ENCODE measurements around the gene CYP11A1.
A peak's percentile ranks its signal among the peaks of the same experiment; 100 is the strongest.

The CYP11A1 gene

GRCh38 chr15:74340150-74340549 is 27.3 kb downstream of the CYP11A1 start:
- no peak for DNase-seq

GRCh38 chr15:74339371-74339770 is 28.1 kb downstream of the CYP11A1 start:
- DNase-seq = no peak

DNA sequence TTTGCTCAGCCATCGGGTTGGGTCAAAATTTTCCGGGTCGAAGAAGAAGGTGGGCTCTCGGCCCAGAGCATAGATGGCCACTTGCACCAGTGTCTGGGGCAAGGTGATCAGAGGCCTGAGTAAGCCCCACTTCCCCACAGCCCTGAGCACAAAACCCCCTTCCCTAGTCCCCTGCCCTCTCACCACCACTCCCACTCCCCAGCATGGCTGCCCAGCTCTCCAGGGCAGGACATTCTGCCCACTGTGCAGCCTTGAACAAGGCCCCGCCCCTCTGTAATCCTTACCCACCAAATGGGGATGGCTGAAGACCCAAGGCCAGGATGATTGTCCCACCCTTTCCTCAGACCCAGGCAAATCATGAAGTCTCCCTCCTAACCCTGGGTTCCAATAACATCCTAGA is 28.8 kb downstream of the CYP11A1 start:
- no peak for DNase-seq

DNA sequence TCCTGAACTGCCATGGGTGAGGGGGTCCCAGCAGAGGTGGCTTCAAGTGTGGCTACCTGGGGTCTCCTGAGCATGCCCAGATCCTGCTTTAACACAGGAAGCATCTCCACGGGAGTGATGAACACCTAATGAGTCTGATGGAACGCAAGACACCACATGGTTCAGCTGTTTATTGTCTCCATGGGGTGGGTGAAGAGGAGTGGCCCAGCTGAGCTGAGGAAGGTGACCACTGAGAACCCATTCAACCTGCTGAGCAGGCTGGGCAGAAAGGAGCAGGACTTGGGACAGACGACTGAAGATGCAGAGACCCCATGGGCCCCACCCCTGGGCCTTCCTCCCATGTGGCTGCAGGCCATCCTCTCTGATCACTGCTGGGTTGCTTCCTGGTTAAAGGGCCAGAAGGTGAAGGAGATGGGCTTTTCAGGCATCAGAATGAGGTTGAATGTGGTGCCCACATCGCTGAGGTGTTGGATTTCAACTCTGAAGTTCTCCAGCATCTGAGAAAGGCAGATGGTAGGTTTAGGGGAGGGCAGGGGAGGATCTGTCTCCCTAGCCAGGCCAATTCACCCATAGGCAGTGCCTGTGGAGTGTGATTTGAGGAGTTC is 29.7 kb downstream of the CYP11A1 start:
- no peak for DNase-seq

DNA sequence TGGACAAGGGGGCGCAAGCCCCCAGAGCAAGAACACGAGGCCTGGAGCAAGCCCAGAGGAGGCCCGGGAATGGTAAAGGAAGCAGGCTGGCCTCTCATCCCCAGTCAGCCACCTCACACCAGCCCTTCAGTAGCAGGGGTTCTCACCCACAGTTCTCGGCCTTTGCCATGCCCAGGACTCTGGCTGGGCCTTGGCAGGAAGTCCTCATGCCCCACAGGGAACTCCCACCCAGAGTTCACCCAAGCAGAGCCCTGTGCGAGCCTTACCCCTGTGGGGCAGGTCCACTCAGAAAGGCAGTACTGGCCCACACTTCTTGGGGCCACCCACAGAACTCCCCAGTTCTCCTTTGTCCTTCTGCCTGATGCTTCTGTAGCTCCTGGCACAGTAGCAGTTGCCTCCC is 30.3 kb downstream of the CYP11A1 start:
- DNase-seq = no peak

DNA sequence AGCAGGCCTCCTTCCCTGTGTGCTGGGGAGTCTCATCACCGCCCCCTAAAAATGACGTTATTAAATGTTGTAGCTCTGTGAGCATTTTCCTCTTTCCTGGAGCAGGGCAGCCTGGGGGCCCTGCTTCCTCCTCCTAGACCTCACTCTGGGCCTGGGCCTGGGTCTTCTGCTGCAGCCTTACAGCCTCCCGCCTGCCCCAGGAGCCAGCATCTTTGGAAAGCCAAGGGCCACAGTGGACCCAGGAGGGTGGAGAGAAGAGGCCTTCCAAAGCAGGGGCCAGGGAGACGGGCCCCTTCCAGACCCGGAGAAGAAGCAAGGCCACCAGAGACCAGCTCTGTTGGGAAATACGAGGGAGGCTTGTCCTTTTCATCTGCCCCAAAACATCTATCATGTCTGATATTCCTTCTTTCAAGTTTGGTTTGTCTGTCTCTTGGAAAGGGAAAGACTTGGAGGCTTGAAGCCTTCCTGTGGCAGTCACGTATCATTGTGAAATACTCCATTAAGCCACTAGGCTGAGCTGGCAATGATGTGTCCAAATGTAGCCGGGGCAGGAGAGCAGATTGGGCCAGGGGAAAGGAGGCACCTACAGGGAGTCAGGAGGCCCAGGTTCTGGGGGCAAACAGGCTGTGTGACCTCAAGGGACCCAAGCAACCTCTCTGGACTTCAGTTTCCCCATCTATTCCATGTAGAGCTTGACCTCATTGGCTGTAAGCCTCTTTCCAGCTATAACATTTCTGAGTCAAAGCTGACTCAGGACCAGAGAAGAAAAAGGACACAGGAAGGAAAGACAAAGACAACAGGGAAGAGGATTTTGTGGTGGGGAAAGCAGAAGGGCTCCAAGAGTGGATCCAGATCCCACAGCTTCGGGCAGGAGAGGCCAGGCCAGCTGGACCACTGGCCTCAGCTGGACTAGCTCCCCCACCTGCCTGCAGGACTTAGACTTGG is 31.1 kb downstream of the CYP11A1 start:
- DNase-seq = no peak

- no peak for DNase-seq
These were observed 32.0 kb downstream of the CYP11A1 start for GRCh38 chr15:74335396-74335795.

DNA sequence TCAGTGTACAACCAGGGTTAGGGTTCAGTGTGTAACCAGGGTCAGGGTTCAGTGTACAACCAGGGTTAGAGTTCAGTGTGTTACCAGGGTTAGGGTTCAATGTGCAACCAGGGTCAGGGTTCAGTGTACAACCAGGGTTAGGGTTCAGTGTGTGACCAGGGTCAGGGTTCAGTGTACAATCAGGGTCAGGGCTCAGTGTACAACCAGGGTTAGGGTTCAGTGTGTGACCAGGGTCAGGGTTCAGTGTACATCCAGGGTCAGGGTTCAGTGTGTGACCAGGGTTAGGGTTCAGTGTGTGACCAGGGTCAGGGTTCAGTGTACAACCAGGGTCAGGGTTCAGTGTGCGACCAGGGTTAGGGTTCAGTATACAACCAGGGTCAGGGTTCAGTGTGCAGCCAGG is 33.3 kb downstream of the CYP11A1 start:
- no peak for DNase-seq

DNA sequence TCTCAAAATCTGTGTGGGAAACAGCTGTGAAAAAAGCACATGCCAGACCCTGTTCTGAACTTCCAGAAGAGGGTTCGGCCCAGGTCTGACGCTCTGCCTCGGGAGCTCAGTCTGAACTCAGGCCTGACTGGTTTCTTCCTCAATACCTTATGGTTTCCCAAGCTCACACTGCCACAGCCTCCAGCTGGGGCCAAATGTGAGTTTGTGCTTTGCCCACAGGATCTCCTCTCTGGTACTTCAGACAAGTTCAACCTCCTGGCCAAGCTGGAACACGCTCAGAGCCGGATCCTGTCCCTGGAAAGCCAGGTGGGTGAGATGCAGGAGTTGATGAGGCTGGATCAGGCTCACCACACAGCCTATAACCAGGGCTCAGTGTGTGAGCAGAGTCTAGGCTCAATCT is 33.8 kb downstream of the CYP11A1 start:
- no peak for DNase-seq

GRCh38 chr15:74333093-74333492 is 34.4 kb downstream of the CYP11A1 start:
- no peak for DNase-seq

- DNase-seq = no peak
These were observed 34.8 kb downstream of the CYP11A1 start for GRCh38 chr15:74332611-74333010.

DNA sequence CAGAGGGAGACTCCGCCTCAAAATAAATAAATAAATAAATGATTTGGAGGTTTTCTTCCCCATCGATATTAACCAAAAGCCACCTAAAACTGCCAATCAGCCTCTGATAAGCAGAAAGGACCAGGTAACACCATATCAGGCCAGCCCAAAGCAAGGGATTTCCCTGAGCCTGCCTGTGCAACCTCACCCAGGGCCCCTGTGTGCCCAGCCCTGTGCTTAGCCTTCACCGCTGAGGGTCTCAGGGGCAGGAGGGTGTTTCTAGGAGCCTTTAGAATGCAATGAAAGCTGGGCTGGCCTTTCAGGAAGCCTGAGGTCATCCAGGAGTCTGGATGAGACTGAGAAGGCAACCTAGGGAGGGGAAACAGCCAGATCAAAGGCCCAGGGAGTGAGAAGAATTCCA is 35.4 kb downstream of the CYP11A1 start:
- no peak for DNase-seq

DNA sequence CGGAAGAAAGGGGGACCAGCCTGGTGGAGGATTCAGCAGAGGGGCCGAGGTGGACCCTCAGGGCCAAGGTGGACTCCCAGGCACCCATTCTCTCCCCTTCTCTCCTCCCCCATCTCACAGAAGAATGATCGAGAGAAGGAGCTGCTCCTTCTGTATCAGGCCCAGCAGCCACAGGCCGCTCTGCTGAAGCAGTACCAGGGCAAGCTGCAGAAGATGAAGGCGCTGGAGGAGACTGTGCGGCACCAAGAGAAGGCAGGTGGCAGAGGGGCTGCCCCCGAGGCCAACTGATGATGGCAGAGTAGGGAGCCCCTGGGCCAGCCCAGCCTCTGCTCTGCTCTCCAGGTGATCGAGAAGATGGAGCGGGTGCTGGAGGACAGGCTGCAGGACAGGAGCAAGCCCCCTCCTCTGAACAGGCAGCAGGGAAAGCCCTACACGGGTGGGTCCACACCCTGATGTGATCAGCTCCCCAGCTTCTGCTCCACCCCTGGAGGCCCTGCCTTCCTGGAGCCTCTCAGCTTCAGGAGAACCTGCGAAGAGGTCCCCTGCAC is 36.5 kb downstream of the CYP11A1 start:
- DNase-seq = no peak

- no peak for DNase-seq
These were observed 39.0 kb downstream of the CYP11A1 start for GRCh38 chr15:74328331-74329056.

DNA sequence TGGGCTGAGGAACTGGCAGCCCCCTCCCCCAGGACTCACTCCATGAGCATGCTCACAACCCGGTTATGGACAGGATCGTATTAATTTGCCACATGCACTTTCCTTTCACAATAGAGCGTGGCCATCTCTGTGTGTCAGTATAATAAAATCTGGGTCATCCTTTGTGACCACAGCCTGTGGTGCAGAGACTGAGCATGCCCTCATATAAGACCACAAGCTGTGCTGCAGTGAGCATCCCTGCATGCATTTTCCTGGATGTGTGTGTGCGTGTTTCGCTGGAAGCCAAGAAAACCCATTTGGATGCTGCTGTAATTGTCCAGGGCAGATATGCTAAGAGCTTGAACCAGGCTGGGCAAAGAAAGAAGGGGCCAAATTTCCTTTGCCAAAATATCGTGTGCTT is 39.7 kb downstream of the CYP11A1 start:
- no peak for DNase-seq

DNA sequence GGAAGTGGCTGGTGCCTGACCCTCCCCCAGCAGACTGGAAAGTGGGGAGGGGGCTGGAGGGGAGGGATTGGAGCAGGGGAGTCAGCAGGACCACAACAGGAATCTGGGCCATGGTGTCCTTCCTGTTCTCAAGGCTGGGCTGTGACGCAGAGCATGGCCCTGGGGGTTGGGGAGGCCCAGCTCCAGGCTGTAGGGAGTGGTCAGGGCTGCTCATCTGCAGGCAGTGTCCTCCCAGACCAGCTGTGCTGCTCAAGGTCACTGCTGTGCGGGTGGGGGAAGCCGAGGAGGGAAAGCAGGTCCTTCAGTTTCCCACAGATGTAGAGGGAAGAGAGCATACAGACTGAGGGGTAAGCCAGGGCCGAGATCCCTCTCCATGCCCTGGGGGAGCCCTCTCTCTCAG is 40.7 kb downstream of the CYP11A1 start:
- DNase-seq = no peak

GRCh38 chr15:74324714-74325113 is 42.7 kb downstream of the CYP11A1 start:
- no peak for DNase-seq

DNA sequence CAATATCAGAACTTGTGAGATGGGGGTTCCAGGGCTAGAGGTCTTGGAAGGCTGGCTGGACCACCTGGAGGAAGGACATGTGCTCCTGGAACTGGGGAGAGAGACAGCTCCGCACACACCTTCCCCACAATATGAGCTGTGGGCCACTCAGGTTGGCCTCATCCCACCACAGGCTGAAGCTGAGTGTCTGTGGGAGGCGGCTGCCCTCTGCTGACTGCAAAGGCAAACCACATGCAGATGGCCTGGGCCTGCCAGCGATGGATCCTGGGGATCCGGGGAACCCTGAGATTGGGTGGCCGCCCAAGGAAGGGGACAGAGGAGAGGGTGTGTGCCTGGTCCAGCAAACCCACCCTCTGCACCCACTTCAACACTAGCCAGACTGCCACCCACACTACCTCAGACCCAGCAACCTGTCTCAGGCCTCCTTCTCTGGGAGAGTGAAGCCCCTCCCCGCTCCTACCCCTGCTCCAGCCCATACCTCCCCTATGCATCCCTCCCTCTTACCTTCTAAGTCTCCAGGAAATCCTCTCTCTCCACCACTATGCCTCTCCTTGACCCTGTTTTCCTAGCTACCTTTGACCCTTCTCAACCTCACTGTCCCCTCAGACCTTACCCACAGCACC is 44.8 kb downstream of the CYP11A1 start:
- DNase-seq = peak; percentile 61

- DNase-seq = peak; percentile 34
These were observed 46.8 kb downstream of the CYP11A1 start for GRCh38 chr15:74320352-74321247.

- DNase-seq = no peak
These were observed 47.7 kb downstream of the CYP11A1 start for GRCh38 chr15:74319596-74320351.

- no peak for DNase-seq
These were observed 48.3 kb downstream of the CYP11A1 start for GRCh38 chr15:74319138-74319460.
